Spleen (tissue), 7 donors: Measurements from ENCODE around the gene FLOT2.

Experiments
- CTCF ChIP-seq, 11 experiments: fragments of 200-600 bp in 7 of 11; fragments of 450-650 bp in 4 of 11; sonication (generic) in 4 of 11; IDR thresholded peaks in 8 of 11; conservative IDR thresholded peaks in 3 of 11; 1 replicate in 7 of 11; 2 replicates in 4 of 11; pipeline versions ENCODE4 v1.4.0 to v1.8.0; 2016 to 2021; ENCODE audit warnings: antibody characterized with exemption in 11 of 11, inconsistent platforms in 4 of 11, mild to moderate bottlenecking in 1 of 11
- POLR2A ChIP-seq, 3 donors: fragments of 450-650 bp; IDR thresholded peaks; one replicate each; pipeline ENCODE4 v1.5.1; 2017; ENCODE audit warnings: antibody characterized with exemption in 3 of 3, mild to moderate bottlenecking in 1 of 3
- POLR2AphosphoS5 ChIP-seq, 3 donors: sonication (generic); formaldehyde crosslinking; IDR thresholded peaks; one replicate each; pipeline ENCODE4 v1.5.1; 2017; ENCODE audit warnings: antibody characterized with exemption in 3 of 3
- donor health status: DM: no; HTN: no; CAD: no; lungs with moderate emphysema.
- donor health status: DM: no; HTN: no; CAD: no.
- donor health status: DM: no; HTN: no; CAD: no.

GRCh38 chr17:28889996-28890395, 7.5 kb downstream of the FLOT2 start:
- TF ChIP-seq CTCF (IDR thresholded peaks at IDR 0.05 in 8 of 11, conservative IDR thresholded peaks at IDR 0.05 in 3 of 11) (no peak), POLR2AphosphoS5 (IDR thresholded peaks at IDR 0.05) (no peak), POLR2A (IDR thresholded peaks at IDR 0.05) (no peak)
